Activated CD4-positive, alpha-beta T cell treated with anti-CD3 and anti-CD28 coated beads for 36 hours (primary cell): Measurements from ENCODE around the gene POLR2F. TPM values are rescaled to one million over a fixed set of nuclear protein-coding genes. Genes with fewer than 3 reads are reported as not detected.

ENCODE experiments used
- ATAC-seq: fragments of 200-7000 bp; cut with Tn5 transposase; one replicate; pipeline ENCODE4 v1.10.0; 2021; ENCODE audit warnings: mild to moderate bottlenecking, moderate library complexity
- CTCF ChIA-PET: fragments of 350-600 bp; sonication (Branson Sonifier 250); formaldehyde crosslinking; loops from one replicate; lab custom pipeline; 2021; ENCODE audit warnings: antibody characterized with exemption; lab: Charles Lee
- POLR2A ChIA-PET: fragments of 350-600 bp; sonication (Branson Sonifier 250); formaldehyde crosslinking; loops from one replicate; lab custom pipeline; 2021; ENCODE audit warnings: antibody characterized with exemption, inconsistent platforms; lab: Charles Lee
- DNase-seq: peaks from one replicate; pipeline ENCODE4 v3.0.0-alpha.2; 2020
- H3K27ac Mint-ChIP-seq: one replicate; pipeline ENCODE4 v1.8.0; 2021; ENCODE audit warnings: mixed read lengths
- H3K27me3 Mint-ChIP-seq: one replicate; pipeline ENCODE4 v1.8.0; 2021; ENCODE audit warnings: mixed read lengths
- H3K36me3 Mint-ChIP-seq: one replicate; pipeline ENCODE4 v1.8.0; 2021; ENCODE audit warnings: low read depth, mixed read lengths
- H3K4me1 Mint-ChIP-seq: one replicate; pipeline ENCODE4 v1.8.0; 2021; ENCODE audit warnings: mixed read lengths
- H3K4me3 Mint-ChIP-seq: one replicate; pipeline ENCODE4 v1.8.0; 2021; ENCODE audit warnings: mild to moderate bottlenecking, moderate library complexity, mixed read lengths
- H3K9me3 Mint-ChIP-seq: one replicate; pipeline ENCODE4 v1.8.0; 2021; ENCODE audit warnings: low read depth, mixed read lengths
- intact Hi-C, 2 experiments: fragments of 100-400 bp; cut with DNase I in 1 of 2; cut with micrococcal nuclease in 1 of 2; formaldehyde crosslinking; loops; one replicate each; pipeline versions ENCODE4 v1.14.2 to v1.15.1; 2022 to 2024; cut with DNase I, micrococcal nuclease
- total RNA-seq, 2 experiments: library from RNA; stranded (reverse); gene quantifications; one replicate each; pipeline ENCODE4 v1.2.3, GENCODE V29; 2021

Gene POLR2F
- total RNA-seq, 2 experiments from 2014 or later: 70.5 to 77.8 TPM

- intact Hi-C loops: no loop called here
- Mint-ChIP-seq H3K4me1 (no peaks in the 10 kb centered on the region), H3K36me3 (no peaks in the 10 kb centered on the region), H3K4me3 (no peak overlapping the region), H3K27ac (no peak overlapping the region), H3K27me3 (no peaks in the 10 kb centered on the region), H3K9me3 (no peaks in the 10 kb centered on the region)
- ATAC-seq: no peak
- no peak for DNase-seq
- ChIA-PET POLR2A (no interaction called here), CTCF (interaction anchor here (1.0 kb wide), 1 partner anchor 18 kb away, joined by 3 read pairs; no protein-coding TSS in a partner anchor)
These were observed 29.7 kb downstream of the POLR2F start for GRCh38 chr22:37982938-37983859.

- ChIA-PET CTCF (interaction anchor here (1.0 kb wide), 1 partner anchor 19 kb away, joined by 3 read pairs; no protein-coding TSS in a partner anchor), POLR2A (interaction anchor here (0.6 kb wide), 1 partner anchor 722 kb away, joined by 3 read pairs; the partner anchor contains the start of gene GTPBP1)
- intact Hi-C loops: no loop called here
- Mint-ChIP-seq H3K4me3 (no peak within 1 kb of the TSS), H3K36me3 (no peaks in the 10 kb centered on the region), H3K4me1 (no peaks in the 10 kb centered on the region), H3K9me3 (no peaks in the 10 kb centered on the region), H3K27me3 (no peaks in the 10 kb centered on the region), H3K27ac (no peak within 1 kb of the TSS)
- no peak for ATAC-seq
- DNase-seq: no peak
These were observed 30.6 kb downstream of the POLR2F start, which contains the start of gene SOX10 for GRCh38 chr22:37983860-37984791. Gene SOX10 (minus strand): TSS chr22:37984555. CDS start chr22:37983784, 771 bp downstream.

- Mint-ChIP-seq H3K27ac (no peak overlapping the region), H3K27me3 (no peaks in the 10 kb centered on the region), H3K36me3 (no peaks in the 10 kb centered on the region), H3K4me1 (no peaks in the 10 kb centered on the region), H3K4me3 (no peak overlapping the region), H3K9me3 (no peaks in the 10 kb centered on the region)
- ATAC-seq: no peak
- POLR2A ChIA-PET: interaction anchor here (0.6 kb wide), 2 partner anchors 605 to 721 kb away, joined by 3 read pairs; partner anchors contain the start of gene GTPBP1
- CTCF ChIA-PET: no interaction called here
- DNase-seq: no peak
- intact Hi-C loops: no loop called here
These were observed 31.6 kb downstream of the POLR2F start for GRCh38 chr22:37985050-37985585.

GRCh38 chr22:37985751-37986281 lies 32.3 kb downstream of the POLR2F start:
- Mint-ChIP-seq H3K4me3 (no peak overlapping the region), H3K36me3 (no peaks in the 10 kb centered on the region), H3K27me3 (no peaks in the 10 kb centered on the region), H3K9me3 (no peaks in the 10 kb centered on the region), H3K4me1 (no peaks in the 10 kb centered on the region), H3K27ac (no peak overlapping the region)
- intact Hi-C loops: no loop called here
- POLR2A ChIA-PET: interaction anchor here (0.6 kb wide), 1 partner anchor 605 kb away, joined by 3 read pairs; no protein-coding TSS in a partner anchor
- DNase-seq (no peak), ATAC-seq (no peak)
- CTCF ChIA-PET: no interaction called here

- intact Hi-C loops: no loop called here
- no peak overlapping the region for H3K27ac Mint-ChIP-seq
- ATAC-seq: no peak
- H3K9me3 Mint-ChIP-seq: no peaks in the 10 kb centered on the region
- H3K4me1 Mint-ChIP-seq: no peaks in the 10 kb centered on the region
- H3K27me3 Mint-ChIP-seq: no peaks in the 10 kb centered on the region
- H3K4me3 Mint-ChIP-seq: no peak overlapping the region
- ChIA-PET CTCF (no interaction called here), POLR2A (no interaction called here)
- no peaks in the 10 kb centered on the region for H3K36me3 Mint-ChIP-seq
- DNase-seq: no peak
These were observed 32.9 kb downstream of the POLR2F start for GRCh38 chr22:37986371-37986770.

GRCh38 chr22:37989146-37990045 lies 35.9 kb downstream of the POLR2F start:
- no peaks in the 10 kb centered on the region for H3K36me3 Mint-ChIP-seq
- CTCF ChIA-PET: interaction anchor here (0.6 kb wide), 1 partner anchor 24 kb away, joined by 3 read pairs; no protein-coding TSS in a partner anchor
- H3K9me3 Mint-ChIP-seq: no peaks in the 10 kb centered on the region
- no peak for DNase-seq
- no peak overlapping the region for H3K4me3 Mint-ChIP-seq
- no peaks in the 10 kb centered on the region for H3K4me1 Mint-ChIP-seq
- no peaks in the 10 kb centered on the region for H3K27me3 Mint-ChIP-seq
- intact Hi-C loops: loop anchor here in 1 of 2 experiments (10.0 kb wide), 1 partner anchor 55 kb away; no protein-coding TSS in a partner anchor
- no peak for ATAC-seq
- POLR2A ChIA-PET: no interaction called here
- H3K27ac Mint-ChIP-seq: no peak overlapping the region

GRCh38 chr22:37990301-37990700 lies 36.8 kb downstream of the POLR2F start:
- ATAC-seq (no peak), DNase-seq (no peak)
- H3K4me3 Mint-ChIP-seq: no peak overlapping the region
- no peaks in the 10 kb centered on the region for H3K36me3 Mint-ChIP-seq
- no peak overlapping the region for H3K27ac Mint-ChIP-seq
- no peaks in the 10 kb centered on the region for H3K4me1 Mint-ChIP-seq
- ChIA-PET CTCF (no interaction called here), POLR2A (interaction anchor here (0.6 kb wide), 1 partner anchor 12 kb away, joined by 5 read pairs; no protein-coding TSS in a partner anchor)
- intact Hi-C loops: loop anchor here in 1 of 2 experiments (10.0 kb wide), 1 partner anchor 56 kb away; no protein-coding TSS in a partner anchor
- H3K27me3 Mint-ChIP-seq: no peaks in the 10 kb centered on the region
- no peaks in the 10 kb centered on the region for H3K9me3 Mint-ChIP-seq

- ATAC-seq (no peak), DNase-seq (no peak)
- Mint-ChIP-seq H3K36me3 (no peaks in the 10 kb centered on the region), H3K9me3 (no peaks in the 10 kb centered on the region), H3K27me3 (no peaks in the 10 kb centered on the region), H3K4me3 (no peak overlapping the region), H3K4me1 (no peaks in the 10 kb centered on the region), H3K27ac (no peak overlapping the region)
- POLR2A ChIA-PET: no interaction called here
- intact Hi-C loops: loop anchor here in 1 of 2 experiments (10.0 kb wide), 1 partner anchor 56 kb away; no protein-coding TSS in a partner anchor
- CTCF ChIA-PET: no interaction called here
These were observed 37.4 kb downstream of the POLR2F start for GRCh38 chr22:37990862-37991261.

- DNase-seq (no peak), ATAC-seq (no peak)
- H3K9me3 Mint-ChIP-seq: no peaks in the 10 kb centered on the region
- no peaks in the 10 kb centered on the region for H3K4me1 Mint-ChIP-seq
- H3K27ac Mint-ChIP-seq: no peak overlapping the region
- CTCF ChIA-PET: no interaction called here
- POLR2A ChIA-PET: no interaction called here
- intact Hi-C loops: loop anchor here in 1 of 2 experiments (10.0 kb wide), 1 partner anchor 57 kb away; no protein-coding TSS in a partner anchor
- no peaks in the 10 kb centered on the region for H3K36me3 Mint-ChIP-seq
- H3K4me3 Mint-ChIP-seq: no peak overlapping the region
- no peaks in the 10 kb centered on the region for H3K27me3 Mint-ChIP-seq
These were observed 38.4 kb downstream of the POLR2F start for GRCh38 chr22:37991731-37992442.
